Kidney (tissue), 14 donors: Measurements from ENCODE around the gene ABLIM1. TPM values are rescaled to one million over a fixed set of nuclear protein-coding genes. Genes with fewer than 3 reads are reported as not detected.

Experiments used
- DNase-seq, 5 donors: peaks; one replicate each; pipeline ENCODE4 v3.0.0-alpha.2; 2013 to 2020
- FAIRE-seq: peaks from 2 replicates; lab custom pipeline; 2012; peaks lifted over from hg19 to GRCh38; lab: Jason Lieb, UNC
- H3K27ac ChIP-seq, 2 donors: one replicate each; pipeline ENCODE4 v1.7.0; 2013; ENCODE audit warnings: low read depth in 2 of 2, low read length in 2 of 2, inconsistent platforms in 1 of 2
- H3K27me3 ChIP-seq: one replicate; pipeline ENCODE4 v1.7.1; 2013; ENCODE audit warnings: low read length, inconsistent platforms; ENCODE audit not compliant: control insufficient read depth, insufficient read depth
- H3K36me3 ChIP-seq, 3 donors: one replicate each; pipeline versions ENCODE4 v1.7.0 to v1.7.1; 2013; ENCODE audit warnings: low read length in 3 of 3, control low read depth in 1 of 3, inconsistent platforms in 1 of 3; ENCODE audit not compliant: insufficient read depth in 3 of 3, control insufficient read depth in 2 of 3
- H3K4me1 ChIP-seq, 3 donors: one replicate each; pipeline versions ENCODE4 v1.7.0 to v1.7.1; 2013; ENCODE audit warnings: low read length in 3 of 3, inconsistent platforms in 1 of 3, low read depth in 1 of 3; ENCODE audit not compliant: control insufficient read depth in 2 of 3, insufficient read depth in 2 of 3
- H3K4me3 ChIP-seq, 3 donors: one replicate each; pipeline versions ENCODE4 v1.7.0 to v1.8.1; 2013; ENCODE audit warnings: low read length in 3 of 3, control low read depth in 1 of 3, inconsistent platforms in 1 of 3
- H3K9ac ChIP-seq, 3 donors: one replicate each; pipeline versions ENCODE4 v1.7.0 to v1.7.1; 2013; ENCODE audit warnings: low read length in 3 of 3, control low read depth in 1 of 3, inconsistent platforms in 1 of 3
- H3K9me3 ChIP-seq, 3 donors: one replicate each; pipeline versions ENCODE4 v1.7.0 to v1.7.1; 2013; ENCODE audit warnings: low read length in 3 of 3, control low read depth in 1 of 3, inconsistent platforms in 1 of 3; ENCODE audit not compliant: control insufficient read depth in 2 of 3, insufficient read depth in 1 of 3
- intact Hi-C: fragments of 100-400 bp; cut with DNase I; formaldehyde crosslinking; loops from one replicate; pipeline ENCODE4 v1.11.1; 2022
- polyA plus RNA-seq: library from polyadenylated mRNA; stranded (reverse); fragments of 350-450 nt; fragmentation: Illumina TruSeq; extraction: RNeasy Lipid Tissue Mini Kit (QIAGEN cat#74804); gene quantifications from one replicate; pipeline ENCODE4 v1.2.3, GENCODE V29; 2014; ENCODE audit warnings: low read depth, low replicate concordance; ENCODE audit not compliant: insufficient read depth
- total RNA-seq: library from RNA; stranded (reverse); fragmentation: NEBNext Ultra II Directional; extraction: Animal tissue kit (Norgen Biotek cat#: 25700); gene quantifications from one replicate; pipeline ENCODE4 v1.2.1, GENCODE V29; 2021
- TF ChIP-seq, protein P1 (sequence below): IDR thresholded peaks from 3 replicates; pipeline ENCODE4 v1.5.1; 2012; ENCODE audit warnings: mild to moderate bottlenecking, moderate library complexity, borderline replicate concordance; ENCODE audit not compliant: insufficient read depth; ENCODE audit errors: extremely low read depth
- donor health status: control.
- donor health status: control.
- donor health status: control.
- donor health status: control.
- donor health status: control.
- donor health status: DM: yes; HTN: yes; CAD: no.
- donor health status: Normal renal cell carcinoma (clear cell type).

The ABLIM1 gene
- total and polyA plus RNA-seq, 2 donors from 2014 or later = 32.3 to 158 TPM

DNA sequence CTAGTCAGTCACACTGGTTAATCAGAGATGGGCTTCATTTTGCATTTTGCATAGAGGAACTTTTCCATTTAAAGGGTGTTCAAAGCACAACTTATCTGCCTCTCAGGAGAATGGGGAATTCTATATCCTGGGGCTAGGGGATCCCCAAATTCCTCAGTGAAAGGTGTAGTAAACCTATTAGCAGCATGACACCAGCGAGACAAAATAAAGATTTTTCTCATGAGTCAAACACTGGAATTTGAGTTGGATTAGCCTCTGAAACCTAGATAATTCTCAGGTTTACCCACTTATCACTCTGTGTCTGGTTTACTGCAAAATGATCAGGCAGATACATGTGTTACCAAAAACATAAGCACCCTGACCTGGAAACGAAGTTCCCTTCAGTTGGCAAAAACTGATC lies 255.8 kb downstream of the ABLIM1 start:
- no peak for FAIRE-seq
- TF ChIP-seq, protein P1, sequence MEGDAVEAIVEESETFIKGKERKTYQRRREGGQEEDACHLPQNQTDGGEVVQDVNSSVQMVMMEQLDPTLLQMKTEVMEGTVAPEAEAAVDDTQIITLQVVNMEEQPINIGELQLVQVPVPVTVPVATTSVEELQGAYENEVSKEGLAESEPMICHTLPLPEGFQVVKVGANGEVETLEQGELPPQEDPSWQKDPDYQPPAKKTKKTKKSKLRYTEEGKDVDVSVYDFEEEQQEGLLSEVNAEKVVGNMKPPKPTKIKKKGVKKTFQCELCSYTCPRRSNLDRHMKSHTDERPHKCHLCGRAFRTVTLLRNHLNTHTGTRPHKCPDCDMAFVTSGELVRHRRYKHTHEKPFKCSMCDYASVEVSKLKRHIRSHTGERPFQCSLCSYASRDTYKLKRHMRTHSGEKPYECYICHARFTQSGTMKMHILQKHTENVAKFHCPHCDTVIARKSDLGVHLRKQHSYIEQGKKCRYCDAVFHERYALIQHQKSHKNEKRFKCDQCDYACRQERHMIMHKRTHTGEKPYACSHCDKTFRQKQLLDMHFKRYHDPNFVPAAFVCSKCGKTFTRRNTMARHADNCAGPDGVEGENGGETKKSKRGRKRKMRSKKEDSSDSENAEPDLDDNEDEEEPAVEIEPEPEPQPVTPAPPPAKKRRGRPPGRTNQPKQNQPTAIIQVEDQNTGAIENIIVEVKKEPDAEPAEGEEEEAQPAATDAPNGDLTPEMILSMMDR = no peak

DNA sequence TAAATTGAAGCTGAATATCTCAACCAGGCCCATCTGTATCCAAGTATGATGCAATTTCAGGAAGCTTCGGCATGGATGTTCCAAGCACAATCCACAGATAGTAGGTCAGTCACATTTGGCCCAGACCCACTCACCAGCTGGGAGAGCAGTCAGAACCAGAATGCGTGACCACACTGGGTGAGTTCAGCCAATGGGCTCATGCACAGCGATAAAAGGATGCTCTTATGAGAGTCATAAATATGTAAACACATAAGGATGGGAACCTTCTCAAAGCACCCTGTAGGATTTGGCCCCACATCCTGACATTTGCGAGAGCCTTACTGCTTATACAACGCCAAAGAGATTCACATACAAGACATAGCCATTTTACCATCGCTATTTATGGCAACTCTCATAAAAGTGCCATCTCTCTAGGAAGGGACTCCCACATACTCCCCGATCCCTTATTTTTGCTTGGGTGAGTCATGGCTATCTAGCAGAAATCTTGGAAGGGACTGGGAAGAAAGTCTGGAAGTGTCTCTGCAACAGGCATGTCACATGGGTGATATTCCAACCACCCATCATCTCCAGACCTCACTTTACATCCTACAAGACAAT lies 256.8 kb downstream of the ABLIM1 start:
- DNase-seq = peak in 1 of 5 donors; percentile 90
- Histone ChIP-seq H3K36me3 (no peaks in the 10 kb centered on the region), H3K27me3 (no peaks in the 10 kb centered on the region), H3K4me1 (peaks cover 3 to 22% (median 8%) of the 10 kb centered on the region in 3 donors), H3K27ac (peak overlapping the region in 1 of 2 donors; percentile 21), H3K9me3 (no peaks in the 10 kb centered on the region), H3K4me3 (peak overlapping the region in 1 of 3 donors; percentile 8), H3K9ac (no peak overlapping the region)
- intact Hi-C loops = no loop called here
- TF ChIP-seq, protein P1 = no peak
- no peak for FAIRE-seq

More for the DNA sequence above, 255.8 kb downstream of the ABLIM1 start:
- H3K4me1 ChIP-seq = peaks cover 3 to 19% (median 8%) of the 10 kb centered on the region in 3 donors
- intact Hi-C loops = no loop called here
- no peak for DNase-seq
- no peaks in the 10 kb centered on the region for H3K9me3 ChIP-seq
- H3K36me3 ChIP-seq = no peaks in the 10 kb centered on the region
- H3K27me3 ChIP-seq = no peaks in the 10 kb centered on the region
- H3K27ac ChIP-seq = no peak overlapping the region
- H3K4me3 ChIP-seq = peak overlapping the region in 1 of 3 donors; percentile 68
- H3K9ac ChIP-seq = no peak overlapping the region

DNA sequence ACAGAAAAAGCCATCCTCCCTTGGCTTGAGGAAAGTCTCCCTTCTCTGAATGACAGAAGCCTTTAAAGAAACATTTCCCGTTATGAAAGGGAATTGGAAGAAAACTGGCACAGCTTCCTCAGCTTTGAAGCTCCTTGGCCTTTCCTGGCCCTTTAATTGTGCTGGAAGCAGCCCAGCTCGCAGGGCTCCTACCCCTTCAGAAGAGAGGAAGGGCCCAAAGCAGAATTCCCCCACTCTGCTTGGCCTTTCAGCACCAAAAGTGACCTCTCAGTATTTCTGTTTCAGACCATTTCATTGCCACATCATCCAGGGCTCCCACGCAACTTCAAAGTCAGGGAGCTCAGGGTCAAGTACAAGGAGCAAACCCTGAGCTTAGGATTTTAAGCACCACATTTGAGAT lies 258.0 kb downstream of the ABLIM1 start:
- peaks cover 3 to 22% (median 8%) of the 10 kb centered on the region in 3 donors for H3K4me1 ChIP-seq
- no peaks in the 10 kb centered on the region for H3K9me3 ChIP-seq
- H3K27me3 ChIP-seq = no peaks in the 10 kb centered on the region
- FAIRE-seq = no peak
- H3K4me3 ChIP-seq = no peak overlapping the region
- no peaks in the 10 kb centered on the region for H3K36me3 ChIP-seq
- DNase-seq = peak in 1 of 5 donors; percentile 80
- TF ChIP-seq, protein P1 = no peak
- no peak overlapping the region for H3K9ac ChIP-seq
- intact Hi-C loops = no loop called here
- no peak overlapping the region for H3K27ac ChIP-seq
